Neuronal stem cell (in vitro differentiated cells): ENCODE measurements around the gene PRR7.

Experiments
- DNase-seq: peaks from one replicate; pipeline ENCODE4 v3.0.0-alpha.2; 2013; ENCODE audit warnings: low spot score
- H2AFZ ChIP-seq: one replicate; pipeline ENCODE4 v1.6.1; 2013; ENCODE audit warnings: mild to moderate bottlenecking, low read length, inconsistent platforms
- H2AK5ac ChIP-seq: 2 replicates; pipeline ENCODE4 v1.6.1; 2013; ENCODE audit warnings: low read depth, mild to moderate bottlenecking, inconsistent platforms, low read length, moderate library complexity, mixed read lengths
- H2BK120ac ChIP-seq: 2 replicates; pipeline ENCODE4 v1.6.1; 2013; ENCODE audit warnings: low read depth, mild to moderate bottlenecking, inconsistent platforms, low read length, moderate library complexity, mixed read lengths
- H2BK12ac ChIP-seq: one replicate; pipeline ENCODE4 v1.6.1; 2013; ENCODE audit warnings: low read length, inconsistent platforms
- H2BK15ac ChIP-seq: 2 replicates; pipeline ENCODE4 v1.6.1; 2013; ENCODE audit warnings: mild to moderate bottlenecking, low read length, inconsistent platforms, mixed read lengths
- H2BK5ac ChIP-seq: one replicate; pipeline ENCODE4 v1.6.1; 2013; ENCODE audit warnings: inconsistent platforms, mild to moderate bottlenecking, low read length, moderate library complexity
- H3K14ac ChIP-seq: one replicate; pipeline ENCODE4 v1.6.1; 2013; ENCODE audit warnings: low read length, inconsistent platforms
- H3K18ac ChIP-seq: 2 replicates; pipeline ENCODE4 v1.6.1; 2013; ENCODE audit warnings: low read length, inconsistent platforms
- H3K23ac ChIP-seq: 2 replicates; pipeline ENCODE4 v1.6.1; 2013; ENCODE audit warnings: low read depth, mild to moderate bottlenecking, mixed read lengths, low read length, inconsistent platforms; ENCODE audit not compliant: poor library complexity
- H3K27ac ChIP-seq: replicated peaks from 3 replicates; pipeline ENCODE4 v1.5.1; 2013; ENCODE audit warnings: low read length, inconsistent platforms
- H3K27me3 ChIP-seq, 3 experiments: 2 replicates each; pipeline ENCODE4 v1.6.1; 2013; ENCODE audit warnings: low read length in 3 of 3, mild to moderate bottlenecking in 2 of 3, inconsistent platforms in 1 of 3, low read depth in 1 of 3, mixed read lengths in 1 of 3, moderate library complexity in 1 of 3; ENCODE audit not compliant: control insufficient read depth in 3 of 3, insufficient read depth in 3 of 3
- H3K36me3 ChIP-seq, 2 donors: replicated peaks in 1 of 2; 2 replicates each; pipeline ENCODE4 v1.6.1; 2013; ENCODE audit warnings: low read length in 2 of 2; ENCODE audit not compliant: control insufficient read depth in 2 of 2, insufficient read depth in 2 of 2
- H3K4ac ChIP-seq: 2 replicates; pipeline ENCODE4 v1.6.1; 2013; ENCODE audit warnings: inconsistent platforms, mild to moderate bottlenecking, low read length, moderate library complexity
- H3K4me1 ChIP-seq, 2 donors: 1 replicate in 1 of 2; 2 replicates in 1 of 2; pipeline ENCODE4 v1.6.1; 2013; ENCODE audit warnings: low read length in 2 of 2, low read depth in 1 of 2; ENCODE audit not compliant: control insufficient read depth in 2 of 2, insufficient read depth in 1 of 2
- H3K4me2 ChIP-seq: one replicate; pipeline ENCODE4 v1.6.1; 2013; ENCODE audit warnings: mild to moderate bottlenecking, low read length, inconsistent platforms; ENCODE audit not compliant: insufficient read depth, poor library complexity, severe bottlenecking
- H3K4me3 ChIP-seq, 2 donors: 2 replicates each; pipeline ENCODE4 v1.5.1; 2013; ENCODE audit warnings: low read length in 2 of 2, mild to moderate bottlenecking in 2 of 2, inconsistent platforms in 1 of 2, moderate library complexity in 1 of 2
- H3K79me1 ChIP-seq: one replicate; pipeline ENCODE4 v1.6.1; 2013; ENCODE audit warnings: low read depth, mild to moderate bottlenecking, inconsistent platforms, low read length, moderate library complexity
- H3K9ac ChIP-seq: one replicate; pipeline ENCODE4 v1.6.1; 2013; ENCODE audit warnings: mild to moderate bottlenecking, low read depth, low read length, inconsistent platforms; ENCODE audit not compliant: poor library complexity
- H3K9me3 ChIP-seq, 2 donors: replicated peaks in 1 of 2; 2 replicates each; pipeline versions ENCODE3 to v1.6.1; 2013; ENCODE audit warnings: low read length in 2 of 2, mild to moderate bottlenecking in 2 of 2, inconsistent platforms in 1 of 2, low read depth in 1 of 2, mixed read lengths in 1 of 2, moderate library complexity in 1 of 2; ENCODE audit not compliant: control insufficient read depth in 2 of 2, insufficient read depth in 1 of 2
- H4K8ac ChIP-seq: one replicate; pipeline ENCODE4 v1.6.1; 2013; ENCODE audit warnings: low read depth, mild to moderate bottlenecking, inconsistent platforms, low read length, moderate library complexity
- H4K91ac ChIP-seq: one replicate; pipeline ENCODE4 v1.6.1; 2013; ENCODE audit warnings: low read length, low read depth, mild to moderate bottlenecking, inconsistent platforms; ENCODE audit not compliant: poor library complexity
- WGBS, 2 donors: extraction: QIAGEN DNeasy Blood & Tissue Kit; methylation state at CpG; one replicate each; pipeline ENCODE4 v1.1.7; 2013; ENCODE audit warnings: missing lambda C conversion rate in 2 of 2, mixed read lengths in 1 of 2; ENCODE audit not compliant: insufficient read length in 2 of 2, insufficient replicate concordance in 1 of 2; ENCODE audit errors: extremely low coverage in 2 of 2; 5-methylcytosine and 5-hydroxymethylcytosine counted together

PRR7 gene

DNA sequence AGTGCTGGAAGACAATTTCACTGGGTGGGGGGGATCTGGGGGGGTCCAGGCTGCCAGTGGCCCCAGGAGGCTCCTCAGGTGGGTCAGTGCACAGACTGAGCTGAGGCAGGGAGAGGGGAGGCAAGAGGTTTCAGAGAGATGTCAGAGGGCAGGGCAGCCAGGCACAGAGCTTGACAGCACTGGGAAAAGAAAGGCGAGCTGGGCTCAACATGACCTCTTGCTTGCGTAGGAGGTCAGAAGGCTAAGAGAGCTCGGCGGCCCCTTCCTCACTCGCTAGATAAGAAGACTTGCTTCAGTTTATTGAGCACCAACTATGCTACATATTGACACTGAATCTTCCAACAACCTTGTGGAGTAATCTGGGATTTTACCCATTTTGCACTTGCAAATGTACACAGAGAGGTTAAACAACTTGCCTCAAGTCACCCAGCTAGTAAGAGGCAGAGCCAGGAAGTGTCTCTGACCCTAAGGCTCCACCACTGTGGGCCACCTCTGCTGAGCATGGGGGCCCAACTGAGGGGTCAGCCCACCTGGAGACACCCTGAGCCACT is 47.3 kb downstream of the PRR7 start:
- Histone ChIP-seq H3K4me3 (no peak overlapping the region), H3K14ac (no peak overlapping the region), H3K4ac (no peak overlapping the region), H3K27ac (peak overlapping the region; percentile 95), H3K9ac (peak overlapping the region; percentile 46), H3K18ac (no peak overlapping the region), H2AK5ac (peak overlapping the region; percentile 9), H2BK120ac (no peak overlapping the region), H3K27me3 (peaks cover 0 to 9% (median 0%) of the 10 kb centered on the region in 3 experiments), H2BK12ac (no peak overlapping the region), H3K9me3 (no peaks in the 10 kb centered on the region), H3K23ac (no peak overlapping the region), H3K4me2 (no peak overlapping the region), H2BK5ac (no peak overlapping the region), H3K79me1 (peaks cover 22% of the 10 kb centered on the region), H3K36me3 (peaks cover 42 to 70% of the 10 kb centered on the region in 2 donors), H2AFZ (no peak overlapping the region), H3K4me1 (peaks cover 26 to 37% of the 10 kb centered on the region in 2 donors), H4K8ac (no peak overlapping the region), H2BK15ac (no peak overlapping the region), H4K91ac (no peak overlapping the region)
- no peak for DNase-seq
- WGBS, 2 donors, result no CpG with 5 or more reads among the region's 5 CpGs

- H3K18ac ChIP-seq, result peak overlapping the region; percentile 68
- H2BK120ac ChIP-seq, result peak overlapping the region; percentile 19
- no CpG with 5 or more reads among the region's 11 CpGs for WGBS, 2 donors
- peak overlapping the region; percentile 5 for H4K91ac ChIP-seq
- H2AK5ac ChIP-seq, result peak overlapping the region; percentile 87
- peak overlapping the region; percentile 98 for H3K14ac ChIP-seq
- DNase-seq, result peak; percentile 54
- peak overlapping the region; percentile 95 for H3K27ac ChIP-seq
- H3K4me3 ChIP-seq, result peak overlapping the region; percentile 15 to 21
- H3K4ac ChIP-seq, result no peak overlapping the region
- peak overlapping the region; percentile 53 for H3K4me2 ChIP-seq
- peak overlapping the region; percentile 26 for H3K23ac ChIP-seq
- H3K79me1 ChIP-seq, result peaks cover 20% of the 10 kb centered on the region
- peaks cover 26 to 37% of the 10 kb centered on the region in 2 donors for H3K4me1 ChIP-seq
- H3K9me3 ChIP-seq, result no peaks in the 10 kb centered on the region
- peak overlapping the region; percentile 98 for H2BK12ac ChIP-seq
- H3K27me3 ChIP-seq, result peaks cover 0 to 11% (median 0%) of the 10 kb centered on the region in 3 experiments
- H3K9ac ChIP-seq, result peak overlapping the region; percentile 82
- H2BK15ac ChIP-seq, result peak overlapping the region; percentile 41
- no peak overlapping the region for H4K8ac ChIP-seq
- H2BK5ac ChIP-seq, result peak overlapping the region; percentile 95
- no peak overlapping the region for H2AFZ ChIP-seq
- peaks cover 36 to 63% of the 10 kb centered on the region in 2 donors for H3K36me3 ChIP-seq
Measured at GRCh38 chr5:177494346-177495195, 48.0 kb downstream of the PRR7 start.

GRCh38 chr5:177495243-177496060 is 48.8 kb downstream of the PRR7 start:
- Histone ChIP-seq H3K14ac (peak overlapping the region; percentile 98), H3K27me3 (peaks cover 0 to 14% (median 0%) of the 10 kb centered on the region in 3 experiments), H3K9me3 (no peaks in the 10 kb centered on the region), H2BK5ac (peak overlapping the region; percentile 99), H2AFZ (no peak overlapping the region), H4K91ac (peak overlapping the region; percentile 5), H2AK5ac (peak overlapping the region; percentile 98), H3K36me3 (peaks cover 27 to 54% of the 10 kb centered on the region in 2 donors), H3K4me1 (peaks cover 27 to 38% of the 10 kb centered on the region in 2 donors), H3K4ac (peak overlapping the region; percentile 13), H3K4me3 (peak overlapping the region; percentile 75 to 89), H3K9ac (peak overlapping the region; percentile 82), H3K18ac (peak overlapping the region; percentile 97), H3K23ac (peak overlapping the region; percentile 26), H2BK12ac (peak overlapping the region; percentile 98), H3K79me1 (peaks cover 15% of the 10 kb centered on the region), H2BK15ac (peak overlapping the region; percentile 25), H3K4me2 (peak overlapping the region; percentile 89), H4K8ac (no peak overlapping the region), H2BK120ac (peak overlapping the region; percentile 19), H3K27ac (peak overlapping the region; percentile 95)
- no CpG with 5 or more reads among the region's 14 CpGs for WGBS, 2 donors
- DNase-seq, result peak; percentile 90
